NCI-H2227 (cell line): ENCODE results near the gene VPS13A.
A peak's percentile ranks its signal among the peaks of the same experiment; 100 is the strongest.
"Not testable (repeated sequence)": the region's sequence is repeated elsewhere in the genome, so short reads cannot be mapped to it uniquely, and the experiment has no call there.

Experiments used
- DNase-seq: peaks from one replicate; lab custom pipeline; 2025; ENCODE audit not compliant: unreplicated experiment; lab: John Stamatoyannopoulos, UW

VPS13A gene

DNA sequence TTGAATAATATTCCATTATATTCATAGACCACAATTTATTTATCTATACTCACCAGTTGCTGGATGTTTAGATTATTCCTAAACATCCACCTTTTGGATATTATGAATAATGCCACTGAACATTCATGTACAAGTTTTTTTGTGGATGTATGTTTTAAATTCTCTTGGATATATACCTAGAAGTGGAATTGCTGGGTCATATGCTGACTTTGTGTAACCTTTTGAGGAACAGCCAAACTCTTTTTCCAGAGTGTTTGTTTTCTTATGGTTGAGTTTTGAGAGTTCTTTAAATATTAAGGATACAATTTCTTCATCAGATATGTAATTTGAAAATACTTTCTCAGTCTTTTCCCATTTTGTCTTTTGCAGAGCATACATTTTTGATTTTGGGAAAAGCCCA lies 2.7 kb downstream of the VPS13A start:
- no peak for DNase-seq

DNA sequence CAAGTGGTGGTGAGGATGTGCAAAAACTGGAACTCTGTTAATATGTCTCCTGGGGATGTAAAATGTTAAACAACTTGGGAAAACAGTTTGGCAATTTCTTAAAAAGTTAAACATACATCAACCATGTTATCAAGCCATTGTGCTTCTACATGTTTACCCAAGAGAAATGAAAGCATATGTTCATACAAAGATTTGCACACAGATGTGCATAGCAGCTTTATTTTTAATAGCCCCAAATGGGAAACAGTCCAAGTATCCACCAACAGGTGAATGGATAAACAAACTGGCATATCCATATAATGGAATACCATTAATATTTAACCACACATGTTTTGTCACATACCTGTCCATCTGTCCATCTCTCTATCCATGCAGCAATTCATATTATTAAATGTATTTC lies 6.2 kb downstream of the VPS13A start:
- DNase-seq: no peak

DNA sequence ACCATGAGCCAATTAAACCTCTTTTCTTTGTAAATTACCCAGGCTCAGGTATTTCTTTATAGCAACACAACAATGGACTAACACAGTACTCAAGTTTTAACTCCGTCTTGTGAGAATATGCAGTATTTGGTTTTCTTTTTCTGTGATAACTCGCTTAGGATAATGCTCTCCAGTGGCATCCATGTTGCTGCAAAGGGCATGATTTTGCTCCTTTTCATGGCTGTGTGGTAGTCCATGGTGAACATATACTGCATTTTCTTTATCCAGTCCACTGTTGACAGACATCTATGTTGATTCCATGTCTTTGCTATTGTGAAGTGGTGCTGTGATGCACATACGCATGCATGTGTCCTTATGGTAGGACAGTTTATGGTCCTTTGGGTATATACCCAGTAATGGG lies 10.9 kb downstream of the VPS13A start:
- no peak for DNase-seq

DNA sequence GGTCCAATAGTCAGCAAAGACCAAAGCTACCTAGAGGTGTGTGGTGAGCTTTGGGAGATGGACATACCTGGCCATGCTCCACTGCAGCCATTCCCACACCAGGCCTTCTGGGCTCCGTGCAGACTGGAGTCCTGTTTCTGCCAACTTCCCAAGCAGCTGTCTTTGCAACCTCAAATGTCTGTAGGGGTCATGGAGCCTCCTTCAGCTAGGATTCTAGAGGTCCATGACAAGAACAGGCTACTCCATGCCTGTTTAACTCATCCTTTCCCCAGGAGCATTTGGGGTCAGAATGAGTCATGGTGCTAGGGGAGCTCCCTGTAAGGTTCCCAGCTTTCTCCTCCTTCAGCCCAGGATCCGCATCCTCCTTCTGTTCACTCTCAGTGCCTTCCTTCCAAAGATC lies 17.1 kb downstream of the VPS13A start:
- no peak for DNase-seq

DNA sequence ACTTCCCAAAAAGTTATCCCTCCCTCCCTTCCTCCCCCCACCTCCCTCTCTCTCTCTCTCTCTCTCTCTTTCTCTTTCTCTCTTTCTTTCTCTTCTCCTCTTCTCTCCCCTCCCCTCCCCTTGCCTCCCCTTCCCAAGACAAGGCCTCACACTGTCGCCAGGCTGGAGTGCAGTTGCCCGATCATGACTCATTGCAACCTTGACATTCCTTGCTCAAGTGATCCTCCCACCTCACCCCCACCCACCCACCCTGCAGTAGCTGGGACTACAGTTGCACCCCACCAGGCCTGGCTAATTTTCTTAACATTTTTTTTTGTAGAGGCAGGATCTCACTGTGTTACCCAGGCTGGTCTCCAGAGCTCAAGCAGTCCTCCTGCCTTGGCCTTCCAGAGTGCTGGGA lies 32.8 kb downstream of the VPS13A start:
- no peak for DNase-seq

DNA sequence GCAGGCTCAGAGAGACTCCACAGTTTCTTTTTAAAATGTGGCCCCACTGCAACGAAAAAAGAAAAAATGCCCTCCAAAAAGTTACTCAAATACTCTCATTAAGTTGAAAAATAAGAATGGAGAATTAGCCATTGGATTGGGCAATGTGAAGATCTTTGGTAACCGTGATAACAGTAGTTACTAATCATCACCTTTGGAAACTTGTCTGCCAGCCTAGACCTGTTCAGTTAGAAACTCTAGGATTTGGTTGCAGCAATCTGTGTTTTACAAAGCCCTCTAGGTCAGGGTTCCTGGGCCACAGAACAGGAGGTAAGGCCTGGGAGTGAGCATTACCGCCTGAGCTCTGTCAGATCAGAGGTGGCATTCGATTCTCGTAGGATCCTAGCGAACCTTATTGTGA lies 34.2 kb downstream of the VPS13A start:
- no peak for DNase-seq

DNA sequence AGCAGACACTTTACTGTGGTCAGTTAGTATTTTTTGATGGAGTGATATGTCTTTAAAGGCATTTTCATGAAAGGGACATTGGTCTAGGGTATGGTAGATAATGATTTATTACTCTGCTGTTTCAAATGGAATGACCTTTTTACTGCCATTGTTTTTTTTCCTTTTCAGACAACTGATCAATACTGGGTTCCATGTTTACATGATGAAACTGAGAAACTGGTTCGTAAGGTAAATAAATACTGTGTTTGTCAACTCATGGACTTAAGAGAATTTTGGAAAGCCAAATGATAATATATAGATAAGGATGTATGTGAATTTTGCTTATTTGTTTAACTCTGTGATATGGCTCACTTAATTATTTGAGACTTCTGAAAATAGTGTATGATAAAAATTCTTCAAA lies 35.5 kb downstream of the VPS13A start:
- DNase-seq: no peak

DNA sequence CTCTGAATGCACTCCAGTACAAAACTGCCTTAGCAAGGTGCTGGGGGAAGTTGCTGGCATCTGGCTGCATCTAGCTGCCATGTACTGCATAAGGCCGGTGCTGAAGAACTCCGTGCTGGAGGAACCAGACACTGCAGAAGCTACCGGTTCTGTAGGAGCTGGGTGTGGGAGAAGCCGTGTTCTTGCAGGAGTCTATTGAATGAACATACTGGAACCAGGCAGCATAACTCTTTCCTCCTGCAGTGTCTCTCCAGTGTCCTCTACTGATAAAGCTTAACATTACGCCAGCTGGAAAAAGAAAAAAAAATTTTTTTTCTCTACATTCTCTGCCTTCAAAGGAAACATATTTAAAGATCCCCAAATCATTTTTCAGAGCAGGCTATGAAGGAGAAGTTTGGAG lies 38.5 kb downstream of the VPS13A start:
- DNase-seq: no peak

DNA sequence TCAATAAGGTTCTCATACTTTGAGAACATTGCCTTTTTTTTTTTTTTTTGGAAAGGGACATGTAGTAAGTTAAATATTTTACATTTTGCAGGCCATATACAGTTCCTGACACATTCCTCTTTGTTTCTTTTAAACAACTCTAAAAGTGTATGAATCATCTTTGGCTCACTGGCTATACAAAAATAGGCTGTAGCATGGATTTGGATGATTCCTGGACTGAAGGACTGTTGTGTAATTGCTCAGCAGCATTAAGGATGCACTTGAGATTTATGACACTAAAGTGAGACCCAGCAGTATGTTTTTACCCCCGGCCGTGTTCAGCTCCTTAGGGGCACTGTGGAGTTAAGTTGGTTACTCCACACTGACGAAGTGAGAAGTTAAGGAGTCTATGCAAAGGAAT lies 41.3 kb downstream of the VPS13A start:
- peak; percentile 1 for DNase-seq

DNA sequence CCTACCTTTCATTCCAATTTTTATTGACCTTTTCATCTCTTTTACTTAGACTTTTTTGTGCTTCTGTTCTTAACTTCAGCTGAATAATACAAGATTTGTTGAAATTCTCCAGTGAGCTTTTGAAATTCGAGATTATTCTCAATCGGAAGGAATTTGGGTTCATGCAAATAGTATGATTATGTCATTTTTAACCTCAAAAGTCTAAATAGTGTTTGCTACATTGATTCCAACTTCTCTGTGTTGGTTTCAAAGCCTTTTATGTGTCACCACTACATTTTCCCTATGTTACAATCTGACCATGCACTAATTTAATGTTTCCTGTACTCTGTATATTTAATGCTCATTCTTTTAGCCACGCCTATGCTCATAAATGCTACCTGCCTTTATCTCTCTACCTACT lies 44.1 kb downstream of the VPS13A start:
- no peak for DNase-seq

DNA sequence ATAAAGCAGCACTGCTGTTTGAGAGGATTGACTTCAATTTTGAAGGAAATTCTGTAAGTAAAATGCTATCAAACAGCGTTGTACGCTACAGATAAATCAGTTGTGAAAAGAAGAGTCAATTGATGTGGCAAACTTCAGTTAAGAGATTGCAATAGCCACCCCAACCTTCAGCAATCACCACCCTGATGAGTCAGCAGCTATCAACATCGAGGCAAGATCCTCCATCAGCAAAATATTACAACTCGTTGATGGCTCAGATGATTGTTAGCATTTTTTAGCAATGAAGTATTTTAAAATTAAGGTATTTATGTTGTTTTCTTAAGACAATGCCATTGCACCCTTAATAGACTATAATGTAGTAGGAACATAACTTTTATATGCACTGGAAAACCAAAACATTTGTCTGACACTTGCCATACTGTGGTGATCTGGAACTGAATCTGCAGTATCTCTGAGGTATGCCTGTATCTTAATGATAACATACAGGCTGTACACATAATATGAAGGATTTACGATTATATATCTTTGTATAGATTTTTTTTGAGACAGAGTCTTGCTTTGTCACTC lies 47.5 kb downstream of the VPS13A start:
- no peak for DNase-seq

DNA sequence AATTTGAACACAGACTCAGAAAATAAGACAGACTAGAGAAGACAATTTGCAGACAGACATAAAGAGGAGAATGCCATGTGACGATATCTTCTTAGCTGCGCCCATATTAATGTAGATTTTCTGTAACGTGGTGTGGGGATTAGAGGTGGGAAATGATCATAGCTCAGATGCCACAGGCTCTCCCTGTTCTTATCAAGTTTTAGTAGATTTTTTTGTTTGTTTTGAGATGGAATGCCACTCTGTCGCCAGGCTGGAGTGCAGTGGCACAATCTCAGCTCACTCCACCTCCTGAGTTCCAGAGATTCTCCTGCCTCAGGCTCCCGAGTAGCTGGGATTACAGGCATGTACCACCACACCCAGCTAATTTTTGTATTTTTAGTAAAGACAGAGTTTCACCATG lies 59.4 kb downstream of the VPS13A start:
- DNase-seq: no peak

DNA sequence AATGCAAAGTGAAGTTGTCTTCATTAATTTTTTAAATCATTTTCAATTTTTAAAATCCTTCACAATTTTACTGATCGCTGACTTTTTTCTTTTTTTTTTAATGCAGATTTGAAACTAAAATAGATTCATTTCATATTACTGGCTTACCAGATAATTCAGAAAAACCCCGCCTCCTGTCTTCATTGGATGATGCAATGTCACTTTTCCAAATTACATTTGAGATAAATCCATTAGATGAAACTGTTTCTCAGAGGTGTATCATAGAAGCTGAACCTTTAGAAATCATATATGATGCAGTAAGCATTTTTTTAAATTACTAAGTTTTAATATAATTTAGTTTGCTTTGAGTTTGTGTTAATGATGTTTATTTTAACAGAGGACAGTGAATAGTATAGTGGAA lies 60.6 kb downstream of the VPS13A start:
- DNase-seq: no peak

DNA sequence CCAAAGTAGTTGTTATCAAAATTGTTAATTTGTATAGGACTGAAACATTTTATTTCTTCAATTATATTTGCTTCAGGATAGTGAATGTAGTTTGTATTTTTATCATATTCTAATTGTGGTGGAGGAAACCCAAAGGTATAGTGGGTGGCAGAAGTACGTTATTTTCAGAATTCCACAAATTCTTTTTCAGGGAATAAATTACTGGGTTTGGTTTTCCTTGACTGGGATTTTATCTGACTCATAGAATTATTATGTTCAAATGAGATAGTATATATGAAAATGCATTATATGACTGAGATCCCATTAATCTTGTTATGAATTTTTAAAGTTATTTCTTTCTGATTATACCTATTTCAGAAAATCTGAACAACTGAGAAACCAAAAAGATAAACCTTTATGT lies 73.7 kb downstream of the VPS13A start:
- no peak for DNase-seq

DNA sequence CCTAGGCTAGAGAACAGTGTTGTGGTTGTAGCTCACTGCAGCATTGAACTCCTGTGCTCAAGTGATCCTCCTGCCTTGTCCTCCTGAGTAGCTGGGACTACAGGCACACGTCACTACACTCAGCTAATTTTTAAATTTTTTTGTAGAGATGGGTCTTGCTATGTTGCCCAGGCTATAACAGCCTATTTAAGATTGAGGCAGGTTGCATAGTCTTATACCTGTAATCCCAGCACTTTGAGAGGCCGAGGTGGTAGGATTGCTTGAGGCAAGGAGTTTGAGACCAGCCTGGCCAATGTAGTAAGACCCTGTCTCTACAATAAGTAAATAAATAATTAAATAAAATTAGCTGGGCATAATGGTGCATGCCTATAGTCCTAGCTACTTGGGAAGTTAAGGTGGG lies 79.9 kb downstream of the VPS13A start:
- no peak for DNase-seq

DNA sequence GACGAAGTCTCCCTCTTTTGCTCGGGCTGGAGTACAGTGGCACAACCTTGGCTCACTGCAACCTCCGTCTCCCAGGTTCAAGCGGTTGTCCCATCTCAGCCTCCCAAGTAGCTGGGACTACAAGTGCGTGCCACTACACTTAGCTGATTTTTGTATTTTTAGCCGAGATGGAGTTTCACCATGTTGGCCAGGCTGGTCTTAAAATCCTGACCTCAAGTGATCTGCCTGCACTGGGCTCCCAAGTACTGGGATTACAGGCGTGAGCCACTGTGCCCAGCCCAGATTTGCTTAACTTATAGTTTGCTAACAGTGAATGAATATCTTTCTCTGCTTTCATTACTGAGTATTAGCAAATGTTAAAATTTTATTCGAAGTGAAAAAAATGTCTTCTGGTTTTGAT lies 84.3 kb downstream of the VPS13A start:
- no peak for DNase-seq

DNA sequence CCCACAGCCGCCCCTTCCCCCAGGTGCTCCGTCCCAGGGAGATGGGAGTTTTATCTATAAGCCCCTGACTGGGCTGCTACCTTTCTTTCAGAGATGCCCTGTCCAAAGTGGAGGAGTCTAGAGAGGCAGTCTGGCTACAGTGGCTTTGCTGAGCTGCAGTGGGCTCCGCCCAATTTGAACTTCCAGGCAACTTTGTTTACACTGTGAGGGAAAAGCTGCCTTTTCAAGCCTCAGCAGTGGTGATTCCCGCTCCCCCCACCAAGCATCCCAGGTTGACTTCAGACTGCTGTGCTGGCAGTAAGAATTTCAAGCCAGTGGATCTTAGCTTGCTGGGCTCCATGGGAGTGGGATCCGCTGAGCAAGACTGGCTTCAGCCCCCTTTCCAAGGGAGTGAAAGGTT lies 90.4 kb downstream of the VPS13A start:
- DNase-seq: not testable (repeated sequence)

DNA sequence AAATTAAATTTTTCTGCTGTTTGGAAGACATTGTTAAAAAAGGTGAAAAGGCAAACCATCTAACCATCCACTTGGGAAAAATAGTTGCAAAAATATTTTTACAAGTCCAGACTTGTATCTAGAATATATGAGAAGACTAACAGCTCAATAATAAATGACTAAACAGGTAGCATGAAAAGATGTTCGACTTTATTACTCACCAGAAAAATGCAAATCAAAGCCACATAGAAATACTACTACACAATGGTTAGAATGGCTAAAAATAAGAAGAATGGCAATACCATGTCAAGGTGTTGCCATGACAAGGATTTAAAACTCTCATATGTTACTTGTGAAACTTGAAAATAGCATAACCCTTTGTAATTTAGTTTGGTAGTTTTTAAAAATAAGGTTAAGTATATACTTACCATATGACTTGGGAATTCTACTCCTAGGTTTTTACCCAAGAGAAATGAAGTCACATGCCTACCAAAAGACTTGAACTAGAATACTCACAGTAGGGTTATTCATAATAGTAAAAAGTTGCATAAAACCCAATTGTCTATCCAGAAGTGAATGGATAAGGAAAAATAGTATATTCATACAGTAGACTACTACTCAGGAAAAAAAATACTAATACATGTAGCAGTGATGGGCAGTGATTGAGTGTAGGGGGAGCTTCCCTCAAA lies 93.8 kb downstream of the VPS13A start:
- no peak for DNase-seq

DNA sequence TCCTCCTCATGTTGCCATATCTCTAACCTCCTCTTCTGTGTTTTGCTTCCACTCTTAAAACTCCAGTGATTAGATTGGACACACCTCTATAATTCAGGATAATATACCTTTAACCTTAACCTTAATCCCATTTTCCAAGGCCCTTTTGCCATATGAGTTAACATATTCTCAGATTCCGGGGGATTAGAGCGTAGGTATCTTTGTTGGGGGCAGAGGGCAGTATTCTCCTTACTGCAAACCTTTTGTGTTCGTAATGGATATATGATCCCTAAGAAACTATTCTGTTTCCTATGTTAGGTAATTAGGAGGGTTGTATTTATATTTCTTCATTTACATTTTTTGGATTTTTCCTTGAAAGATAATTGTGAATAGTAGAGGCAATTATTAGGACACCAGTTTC lies 99.5 kb downstream of the VPS13A start:
- DNase-seq: no peak

DNA sequence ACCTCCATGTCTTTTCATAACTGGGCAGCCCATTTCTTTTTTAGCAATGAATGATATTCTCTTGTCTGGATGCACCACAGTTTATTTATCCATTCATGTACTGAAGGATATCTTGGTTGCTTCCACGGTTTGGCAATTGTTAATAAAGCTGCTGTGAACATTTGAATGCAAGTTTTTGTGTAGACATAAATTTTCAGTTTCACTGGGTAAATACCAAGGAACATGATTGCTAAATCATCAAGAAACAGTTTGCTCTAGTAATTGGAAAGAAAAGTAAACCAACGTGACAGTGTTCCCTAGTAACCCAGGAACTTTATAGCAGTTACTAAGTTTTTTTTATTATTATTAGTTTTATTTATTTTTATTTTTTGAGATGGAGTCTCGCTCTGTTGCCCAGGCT lies 100.4 kb downstream of the VPS13A start:
- DNase-seq: no peak

DNA sequence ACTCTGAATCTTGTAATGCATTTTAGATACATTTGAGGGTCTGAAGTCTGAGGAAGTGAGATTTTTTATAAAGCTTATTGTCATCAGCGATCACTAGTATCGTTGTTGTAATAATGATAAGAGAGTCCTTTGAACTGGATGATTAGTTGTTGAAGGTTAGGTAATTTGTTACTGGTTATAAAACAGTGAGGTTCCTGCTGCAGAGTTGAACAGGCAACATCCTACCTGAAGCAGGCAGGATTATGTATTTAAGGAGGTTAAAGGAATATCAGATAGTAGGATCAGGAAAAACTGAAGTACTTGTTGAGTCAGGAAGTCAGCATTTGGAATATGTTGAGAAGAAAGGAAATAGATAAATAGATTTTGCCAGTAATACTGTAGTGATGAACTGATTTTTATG lies 106.7 kb downstream of the VPS13A start:
- DNase-seq: no peak

DNA sequence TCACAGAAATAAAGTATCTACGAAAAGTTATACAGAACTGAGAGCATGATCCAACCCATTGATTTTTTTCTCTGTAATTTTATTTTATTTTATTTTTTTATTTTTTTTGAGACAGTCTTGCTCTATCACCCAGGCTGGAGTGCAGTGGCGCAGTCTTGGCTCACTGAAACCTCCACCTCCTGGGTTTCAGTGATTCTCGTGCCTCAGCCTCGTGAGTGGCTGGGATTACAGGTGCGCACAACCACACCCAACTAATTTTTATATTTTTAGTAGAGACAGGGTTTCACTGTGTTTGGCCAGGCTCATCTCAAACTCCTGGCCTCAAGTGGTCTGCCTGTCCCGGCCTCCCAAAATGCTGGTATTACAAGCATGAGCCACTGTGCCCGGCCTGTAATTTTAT lies 107.3 kb downstream of the VPS13A start:
- DNase-seq: no peak

DNA sequence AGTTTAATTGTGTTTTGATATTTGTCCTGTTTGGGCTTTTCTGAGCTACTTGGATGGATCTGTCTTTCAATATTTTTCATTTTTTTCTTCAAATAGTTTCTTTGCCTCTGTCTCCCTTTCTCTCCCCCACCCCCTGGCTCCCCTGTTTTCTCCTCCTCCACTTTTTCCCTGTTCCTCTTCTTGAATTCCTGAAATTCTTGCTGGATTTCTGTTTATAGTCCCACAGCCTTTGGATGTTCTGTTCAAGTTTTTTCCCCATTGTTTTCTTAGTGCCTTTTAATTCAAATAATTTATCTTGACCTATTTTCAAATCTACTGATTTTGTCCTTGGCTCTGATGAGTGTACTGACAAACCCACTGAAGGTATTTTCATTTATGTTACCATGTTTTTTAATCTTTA lies 113.0 kb downstream of the VPS13A start:
- no peak for DNase-seq
